Uterus (tissue), 2 donors: Measurements from ENCODE around the gene ANKRD6.

Source experiments
- POLR2A ChIP-seq, 2 donors: fragments of 450-650 bp; IDR thresholded peaks; one replicate each; pipeline ENCODE4 v1.6.1; 2016; ENCODE audit warnings: antibody characterized with exemption in 2 of 2, mild to moderate bottlenecking in 1 of 2, moderate library complexity in 1 of 2
- TF ChIP-seq, protein P1 (sequence below), 4 experiments: fragments of 200-600 bp in 2 of 4; fragments of 450-650 bp in 2 of 4; sonication (generic) in 2 of 4; IDR thresholded peaks; one replicate each; pipeline ENCODE4 v1.5.1; 2016 to 2019; ENCODE audit warnings: antibody characterized with exemption in 4 of 4, mild to moderate bottlenecking in 2 of 4, moderate library complexity in 1 of 4

DNA sequence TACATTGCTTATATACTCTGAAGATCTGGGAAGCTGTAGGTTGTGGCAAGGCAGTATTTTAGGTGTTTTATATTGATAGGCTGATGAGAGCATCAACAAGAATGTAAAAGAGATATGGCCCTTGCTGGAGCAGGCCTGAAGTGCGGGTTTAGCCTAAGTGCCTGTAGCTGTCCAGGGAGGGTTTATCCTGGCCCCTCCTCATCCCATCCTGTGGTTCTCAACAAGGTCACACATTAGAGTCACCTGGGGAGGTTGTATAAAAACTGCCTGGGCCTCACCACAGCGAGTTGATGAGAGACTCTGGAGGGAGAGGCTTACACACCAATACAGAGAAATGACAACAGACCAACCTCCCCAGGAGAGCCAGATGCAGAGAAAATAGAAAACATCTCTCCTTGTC lies 157.2 kb downstream of the ANKRD6 start:
- TF ChIP-seq, protein P1, sequence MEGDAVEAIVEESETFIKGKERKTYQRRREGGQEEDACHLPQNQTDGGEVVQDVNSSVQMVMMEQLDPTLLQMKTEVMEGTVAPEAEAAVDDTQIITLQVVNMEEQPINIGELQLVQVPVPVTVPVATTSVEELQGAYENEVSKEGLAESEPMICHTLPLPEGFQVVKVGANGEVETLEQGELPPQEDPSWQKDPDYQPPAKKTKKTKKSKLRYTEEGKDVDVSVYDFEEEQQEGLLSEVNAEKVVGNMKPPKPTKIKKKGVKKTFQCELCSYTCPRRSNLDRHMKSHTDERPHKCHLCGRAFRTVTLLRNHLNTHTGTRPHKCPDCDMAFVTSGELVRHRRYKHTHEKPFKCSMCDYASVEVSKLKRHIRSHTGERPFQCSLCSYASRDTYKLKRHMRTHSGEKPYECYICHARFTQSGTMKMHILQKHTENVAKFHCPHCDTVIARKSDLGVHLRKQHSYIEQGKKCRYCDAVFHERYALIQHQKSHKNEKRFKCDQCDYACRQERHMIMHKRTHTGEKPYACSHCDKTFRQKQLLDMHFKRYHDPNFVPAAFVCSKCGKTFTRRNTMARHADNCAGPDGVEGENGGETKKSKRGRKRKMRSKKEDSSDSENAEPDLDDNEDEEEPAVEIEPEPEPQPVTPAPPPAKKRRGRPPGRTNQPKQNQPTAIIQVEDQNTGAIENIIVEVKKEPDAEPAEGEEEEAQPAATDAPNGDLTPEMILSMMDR (IDR thresholded peaks at IDR 0.05), result no peak
- no peak for TF ChIP-seq POLR2A (IDR thresholded peaks at IDR 0.05)
